Activated T-cell treated with anti-CD3 and anti-CD28 coated beads for 24 hours (primary cell): Measurements from ENCODE around the gene SMURF2.
"Not testable (repeated sequence)": the region's sequence is repeated elsewhere in the genome, so short reads cannot be mapped to it uniquely, and the experiment has no call there.

ENCODE experiments used
- DNase-seq: peaks from one replicate; pipeline ENCODE4 v3.0.0-alpha.2; 2020; ENCODE audit warnings: low read depth

SMURF2 gene

DNA sequence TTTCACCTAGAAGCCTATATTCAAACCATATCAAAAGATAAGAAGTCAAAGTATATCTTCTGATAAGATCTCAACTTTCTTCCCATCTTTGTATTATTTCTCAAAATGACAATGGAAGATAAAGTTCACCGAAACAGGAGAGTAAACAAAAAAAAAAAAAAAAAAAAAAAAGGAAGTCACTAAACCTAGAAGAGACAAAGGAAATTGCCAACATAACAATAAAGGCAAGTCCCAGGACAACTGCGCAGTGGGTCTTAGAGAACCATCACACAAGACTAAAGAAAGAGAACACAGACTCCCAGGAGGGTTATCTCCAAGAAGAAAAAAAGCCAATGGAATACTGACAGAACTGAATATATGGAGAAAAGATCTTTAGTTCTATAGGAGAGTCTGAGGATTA, 65.7 kb downstream of the SMURF2 start:
- DNase-seq, result no peak

DNA sequence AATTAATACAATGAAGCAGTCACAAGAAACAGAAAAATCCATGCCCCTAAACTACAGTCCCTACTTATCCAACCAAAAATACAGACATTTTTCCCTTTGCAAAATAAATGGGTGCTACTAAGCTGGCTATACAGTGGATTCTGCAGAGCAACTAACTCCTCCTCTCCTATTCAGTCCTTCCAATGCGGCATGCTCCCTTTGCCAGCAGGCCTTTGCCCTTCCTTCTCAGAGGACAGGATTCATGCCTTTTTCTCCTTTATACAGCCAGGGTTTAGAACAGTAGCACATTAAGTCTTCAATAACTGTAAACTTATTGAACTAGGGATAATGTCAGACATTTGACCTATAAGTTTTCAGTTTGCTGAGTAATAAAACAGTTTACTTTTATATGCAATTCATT, 70.2 kb downstream of the SMURF2 start:
- no peak for DNase-seq

DNA sequence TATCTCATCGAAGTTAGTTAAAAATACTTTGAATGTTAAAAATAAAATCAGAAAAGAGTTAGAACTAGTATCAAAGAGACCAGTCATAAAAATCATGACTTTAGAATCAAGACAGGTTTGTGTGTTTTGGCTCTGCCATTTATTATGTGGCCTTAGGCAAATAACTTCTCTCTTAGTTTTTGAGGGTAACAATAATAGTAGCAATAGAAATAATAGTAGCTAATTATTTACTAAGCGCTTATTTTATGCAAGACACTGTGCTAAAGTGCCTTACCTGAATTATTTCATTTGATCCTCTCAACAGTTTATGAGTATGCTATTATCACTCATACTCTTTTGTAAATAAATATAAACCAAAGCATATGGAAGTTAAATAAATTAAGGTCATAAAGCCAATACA, 77.0 kb downstream of the SMURF2 start:
- no peak for DNase-seq

DNA sequence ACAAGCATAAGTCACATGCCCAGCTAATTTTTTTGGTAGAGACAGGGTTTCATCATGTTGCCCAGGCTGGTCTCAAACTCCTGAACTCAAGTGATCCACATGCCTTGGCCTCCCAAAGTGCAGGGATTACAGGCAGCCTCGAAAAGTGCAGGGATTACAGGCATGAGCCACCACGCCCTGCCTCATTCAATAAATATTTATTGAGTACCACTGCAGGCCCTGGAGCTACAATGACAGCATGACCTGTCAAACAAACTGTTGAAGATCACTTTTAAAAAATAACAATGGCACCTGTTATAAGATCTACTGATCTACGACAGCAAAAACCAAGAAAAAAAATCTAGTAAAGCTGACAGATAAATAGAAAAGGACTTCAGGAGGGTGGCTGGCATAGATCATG, 79.1 kb downstream of the SMURF2 start:
- no peak for DNase-seq

DNA sequence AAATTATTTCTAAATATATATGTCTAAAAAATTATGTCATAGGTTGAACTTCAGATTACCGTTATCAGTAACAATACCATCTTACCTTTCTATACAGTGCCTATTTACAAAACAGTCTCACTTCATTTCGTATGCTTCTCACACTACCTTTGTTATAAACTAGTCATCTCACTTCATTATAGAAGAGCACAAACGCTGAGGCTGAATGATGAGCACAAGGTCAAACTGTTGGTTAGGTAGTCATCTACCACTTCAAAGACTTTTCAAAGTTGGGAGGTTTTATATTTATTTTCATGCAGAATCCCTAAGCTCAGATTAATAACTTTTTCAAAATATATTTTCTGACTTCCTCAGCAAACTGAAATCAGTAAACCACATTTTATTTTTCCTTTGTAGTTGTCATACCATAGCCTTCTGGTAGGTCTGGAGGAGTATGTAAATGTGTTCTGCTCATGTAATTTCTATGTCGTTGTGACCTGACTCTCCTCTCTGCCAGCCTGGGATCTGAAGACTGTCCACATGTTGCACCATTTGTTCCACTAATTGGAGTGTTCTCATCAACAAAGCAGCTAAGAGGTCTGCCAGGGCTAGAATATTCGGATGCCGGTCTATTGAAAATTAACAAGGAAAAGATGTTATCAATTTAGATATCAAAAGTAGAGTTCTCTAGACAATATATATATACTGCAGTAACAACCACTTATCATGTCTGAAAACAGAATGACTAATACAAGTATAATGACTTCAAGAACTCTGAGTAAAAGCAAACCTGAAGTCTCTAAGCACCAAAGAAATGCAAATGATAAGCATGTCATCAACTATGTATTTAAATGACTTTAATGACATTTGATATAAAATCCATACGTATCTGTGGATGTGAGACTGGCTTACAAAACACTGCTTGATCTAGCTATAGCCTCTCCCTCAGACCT, 81.5 kb downstream of the SMURF2 start:
- DNase-seq, result no peak

DNA sequence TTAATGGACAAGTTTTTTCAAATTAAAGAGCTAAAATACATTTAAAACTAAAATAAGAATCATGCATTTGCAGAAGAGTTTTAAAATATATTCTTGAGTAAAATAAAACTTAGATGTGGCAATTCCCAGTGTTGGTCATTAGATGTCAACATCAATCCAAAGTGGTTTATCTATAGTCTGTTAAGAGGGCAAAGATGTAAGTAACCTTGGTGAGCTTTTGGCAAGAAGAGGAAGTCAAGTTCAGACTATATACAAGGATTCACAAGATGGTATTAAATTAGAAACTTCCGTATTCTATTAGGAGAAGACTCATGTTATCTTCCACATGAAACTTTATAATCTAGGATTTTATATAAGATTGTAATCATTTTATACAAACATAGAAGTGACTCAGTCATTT, 82.2 kb downstream of the SMURF2 start:
- DNase-seq, result no peak

DNA sequence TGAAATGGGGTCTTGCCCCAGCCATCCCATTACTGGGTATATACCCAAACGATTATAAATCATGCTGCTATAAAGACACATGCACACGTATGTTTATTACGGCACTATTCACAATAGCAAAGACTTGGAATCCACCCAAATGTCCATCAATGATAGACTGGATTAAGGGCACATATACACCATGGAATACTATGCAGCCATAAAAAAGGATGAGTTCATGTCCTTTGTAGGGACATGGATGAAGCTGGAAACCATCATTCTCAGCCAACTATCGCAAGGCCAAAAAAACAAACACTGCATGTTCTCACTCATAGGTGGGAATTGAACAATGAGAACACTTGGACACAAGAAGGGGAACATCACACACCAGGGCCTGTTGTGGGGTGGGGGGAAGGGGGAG, 85.1 kb downstream of the SMURF2 start:
- DNase-seq, result not testable (repeated sequence)

DNA sequence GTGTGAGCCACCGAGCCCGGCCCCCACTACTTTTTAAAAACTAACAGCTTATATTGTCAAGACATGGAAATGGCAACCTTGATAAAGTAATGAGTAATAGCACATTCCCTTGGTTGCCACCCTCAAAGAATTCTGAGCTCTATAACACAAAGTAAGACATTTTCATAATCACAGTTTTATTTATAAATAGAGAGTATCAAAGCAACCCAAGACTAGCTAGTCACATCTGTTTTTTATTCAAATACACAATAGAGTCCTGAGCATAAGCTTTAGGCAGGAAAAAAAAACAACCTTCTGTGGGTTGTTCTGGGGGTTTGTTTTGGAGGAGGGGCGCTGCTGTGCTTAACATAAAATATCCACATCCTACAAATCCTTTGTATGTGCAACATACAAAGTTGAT, 86.7 kb downstream of the SMURF2 start:
- no peak for DNase-seq

DNA sequence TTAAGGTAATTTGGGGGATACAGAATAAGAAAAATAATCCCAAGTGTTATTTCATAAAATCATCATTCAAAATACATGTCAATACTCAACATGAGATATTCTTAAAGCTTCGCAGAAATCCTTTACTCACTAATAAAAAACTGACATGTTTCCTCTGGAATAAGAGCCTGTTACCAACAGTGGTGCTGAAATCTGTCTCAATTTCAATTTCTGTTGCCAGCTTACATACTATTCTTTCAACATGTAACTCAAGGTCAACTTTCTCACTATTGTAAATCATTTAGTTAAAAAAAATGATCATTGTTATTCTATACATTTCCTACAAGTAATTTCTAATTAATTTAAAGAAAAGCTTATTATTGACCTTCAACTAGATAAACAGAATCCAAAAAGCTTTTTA, 87.5 kb downstream of the SMURF2 start:
- no peak for DNase-seq

DNA sequence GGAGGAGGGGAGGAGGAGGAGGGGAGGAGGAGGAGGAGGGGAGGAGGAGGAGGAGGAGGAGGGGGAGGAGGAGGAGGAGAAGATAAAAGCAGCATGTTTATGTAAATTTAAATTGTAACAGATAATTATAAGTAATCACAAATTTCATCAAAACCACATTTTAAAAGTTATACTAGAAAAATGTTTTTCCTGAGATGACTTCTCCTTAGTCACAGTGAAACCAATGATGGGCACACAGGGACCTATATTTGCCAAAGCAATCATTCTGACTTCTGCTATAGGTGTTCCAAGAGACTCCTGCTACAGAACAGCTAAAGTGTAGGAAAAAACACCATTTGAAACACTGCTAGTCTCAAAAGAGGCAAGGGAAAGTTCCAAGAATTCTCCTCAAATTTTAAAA, 88.9 kb downstream of the SMURF2 start:
- DNase-seq, result no peak

DNA sequence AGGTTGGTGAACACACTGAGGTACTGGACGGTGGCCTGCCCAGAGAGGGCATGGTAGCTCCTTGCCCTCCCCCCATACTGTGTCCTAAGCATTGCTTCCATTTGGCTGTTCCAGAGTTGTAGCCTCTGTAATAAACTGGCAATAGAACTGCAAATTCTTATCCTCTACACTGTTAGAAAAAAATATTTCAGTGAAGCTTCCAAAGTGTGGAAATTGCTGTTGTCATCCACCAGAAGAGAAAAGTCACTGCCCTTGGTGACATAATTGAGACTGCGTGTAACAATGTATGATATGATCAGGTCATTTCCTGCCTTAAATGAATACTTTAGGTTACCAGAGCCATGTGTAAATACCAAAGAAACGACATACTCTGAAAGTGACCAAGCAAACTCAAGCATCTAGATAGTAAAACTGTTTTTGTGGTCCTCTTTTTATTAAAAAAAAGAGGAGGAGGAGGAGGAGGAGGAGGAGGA, 89.4 kb downstream of the SMURF2 start:
- no peak for DNase-seq

DNA sequence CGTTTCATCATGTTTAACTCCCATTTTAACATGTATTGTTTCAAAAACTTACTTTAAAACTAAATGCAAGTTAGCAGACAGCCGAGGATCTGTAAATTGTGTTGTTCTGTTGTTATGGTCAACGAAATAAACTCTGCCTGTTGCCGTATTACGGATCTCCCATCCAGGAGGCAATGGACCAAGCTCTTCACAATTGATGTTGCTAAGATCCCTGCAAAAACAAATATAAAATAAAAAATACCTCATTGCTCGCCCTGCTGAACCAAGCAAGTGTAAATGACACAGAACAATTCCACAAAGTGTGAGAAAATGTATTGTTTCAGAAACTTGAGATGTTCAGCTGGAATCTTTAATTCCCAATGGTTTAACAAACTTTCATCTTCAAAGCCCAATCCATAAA, 90.4 kb downstream of the SMURF2 start:
- DNase-seq, result no peak

DNA sequence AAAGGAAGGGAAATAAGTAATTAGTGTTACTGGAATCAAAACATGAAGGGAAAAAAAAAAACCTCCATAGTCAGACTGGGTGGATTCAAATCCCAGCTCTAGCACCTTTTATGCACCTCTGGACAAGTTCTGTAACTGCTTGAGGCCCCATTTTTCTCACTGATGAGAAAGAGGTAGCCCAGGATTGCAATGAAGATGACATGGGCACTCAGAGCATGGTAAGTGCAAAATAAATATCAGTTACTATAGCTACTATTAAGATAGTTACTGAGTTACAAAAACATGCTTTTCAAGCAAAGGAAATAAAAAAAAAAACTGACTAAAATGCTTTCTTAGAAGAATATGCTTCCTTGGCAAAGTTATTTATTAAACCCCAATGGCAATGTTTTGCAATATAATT, 96.5 kb downstream of the SMURF2 start:
- DNase-seq, result no peak

DNA sequence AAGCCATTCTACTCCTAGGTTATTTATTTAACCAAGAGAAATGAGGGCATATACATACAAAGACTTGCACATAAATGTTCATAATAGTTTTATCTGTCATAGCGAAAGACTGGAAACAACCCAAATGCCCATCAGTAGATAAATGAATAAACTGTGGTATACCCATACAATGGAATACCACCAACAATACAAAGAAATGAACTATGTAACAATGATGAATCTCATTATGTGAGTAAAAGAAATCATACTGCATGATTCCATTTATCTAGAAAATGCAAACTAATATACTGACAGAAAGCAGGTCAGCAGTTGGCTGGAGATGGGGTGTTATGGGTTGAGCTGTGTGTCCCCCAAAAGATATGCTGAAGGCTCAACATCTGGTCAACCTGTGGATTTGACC, 98.0 kb downstream of the SMURF2 start:
- DNase-seq, result no peak

DNA sequence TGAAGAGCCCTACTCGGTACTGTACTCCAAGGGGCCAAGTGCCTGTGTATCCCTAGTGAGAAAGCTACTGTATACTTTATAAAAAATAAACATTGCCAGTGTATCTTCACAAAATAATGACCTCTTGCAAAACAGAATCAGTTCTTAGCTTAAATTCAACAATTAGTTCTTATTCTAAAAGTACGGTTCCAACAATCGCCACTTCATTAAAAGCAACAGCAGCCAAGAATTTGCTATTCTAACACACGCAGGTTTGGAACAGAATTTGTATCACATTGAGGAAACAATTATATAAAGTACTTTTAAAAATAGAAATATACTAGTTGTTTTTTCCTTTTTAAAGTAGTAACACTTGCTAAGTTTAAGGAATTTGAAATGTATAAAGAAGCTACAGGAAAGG, 106.8 kb downstream of the SMURF2 start:
- DNase-seq, result no peak

DNA sequence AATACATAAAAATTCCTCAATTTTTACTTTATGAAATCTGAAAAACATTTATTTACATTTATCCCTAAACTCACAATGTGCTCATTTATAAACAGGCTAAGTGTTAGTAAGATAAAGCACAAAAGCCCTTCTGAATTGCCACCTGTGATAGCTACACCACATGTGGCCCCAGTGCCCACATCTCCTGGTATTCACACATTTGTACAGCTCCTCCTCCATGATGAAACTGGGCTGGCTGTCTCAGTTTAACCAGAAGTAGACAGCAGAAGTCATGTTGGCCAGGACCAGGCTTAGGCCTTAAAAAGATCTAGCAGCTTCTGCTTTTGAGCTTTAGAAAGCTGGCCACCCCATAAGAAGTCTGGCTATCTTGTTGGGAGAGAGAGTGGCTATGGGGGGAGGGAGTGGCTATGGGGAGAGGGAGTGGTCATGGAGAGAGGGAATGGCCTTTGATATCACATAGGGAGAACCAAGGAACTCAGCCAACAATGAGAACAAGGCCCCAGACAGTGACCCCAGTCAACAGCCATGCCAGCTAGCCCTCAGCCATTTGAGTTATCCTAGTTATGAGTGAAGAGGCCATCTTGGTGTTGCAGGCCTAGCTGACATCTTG, 108.0 kb downstream of the SMURF2 start:
- DNase-seq, result no peak

DNA sequence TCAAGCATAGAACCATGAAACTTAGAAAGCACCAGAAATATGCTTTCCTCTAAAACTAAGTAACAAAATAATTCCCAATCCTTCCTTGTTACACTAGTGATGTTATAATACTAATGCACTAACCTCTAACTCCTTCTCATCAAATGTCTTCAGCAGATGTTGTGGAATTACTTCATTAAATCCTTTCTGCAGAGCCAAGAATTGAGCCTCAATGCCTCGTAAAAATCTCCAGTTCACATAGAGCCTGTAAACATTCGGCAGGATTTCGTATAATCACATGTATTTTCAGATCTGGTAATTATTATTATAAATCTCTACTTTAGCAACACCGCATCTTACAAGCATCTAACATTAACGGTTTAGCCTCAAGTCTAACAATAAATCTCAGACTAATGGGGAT, 110.6 kb downstream of the SMURF2 start:
- no peak for DNase-seq

DNA sequence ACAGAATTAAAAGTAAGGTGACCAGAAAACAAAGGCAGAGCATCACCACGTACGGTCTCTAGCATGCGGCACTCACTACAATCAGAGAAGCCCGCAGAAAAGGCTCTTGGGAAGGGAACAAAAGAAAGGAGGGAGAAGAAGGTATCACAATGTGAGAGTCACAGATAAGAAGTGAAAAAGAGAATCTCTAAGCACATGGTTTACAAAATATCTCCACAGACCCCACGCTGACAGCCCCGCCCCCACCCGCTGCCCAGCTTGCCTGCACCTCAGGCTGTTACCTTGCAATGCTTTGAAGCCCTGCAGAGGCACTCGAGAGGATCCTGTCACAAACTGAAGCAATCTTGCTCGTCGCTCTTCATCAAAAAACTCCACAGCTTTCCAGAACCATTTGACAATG, 114.8 kb downstream of the SMURF2 start:
- DNase-seq, result no peak

DNA sequence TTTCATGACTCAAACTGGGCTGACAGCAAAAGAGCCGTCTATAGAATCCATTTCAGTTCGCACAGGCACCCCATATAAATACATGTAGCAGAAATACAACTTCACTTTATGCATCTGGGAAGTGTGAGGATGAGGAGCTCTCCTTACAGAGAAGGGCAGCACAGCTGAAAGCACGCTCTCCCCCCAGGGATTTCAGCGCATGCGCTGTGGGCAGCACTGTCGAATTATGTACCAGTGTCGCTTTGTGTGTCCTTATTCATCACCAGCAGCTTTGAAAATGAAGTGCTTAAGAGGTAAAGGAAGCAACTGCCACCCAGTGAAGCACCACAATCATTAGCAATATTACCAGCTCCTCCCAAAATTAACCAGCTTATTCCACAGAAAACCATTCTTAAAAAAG, 115.4 kb downstream of the SMURF2 start:
- DNase-seq, result no peak

DNA sequence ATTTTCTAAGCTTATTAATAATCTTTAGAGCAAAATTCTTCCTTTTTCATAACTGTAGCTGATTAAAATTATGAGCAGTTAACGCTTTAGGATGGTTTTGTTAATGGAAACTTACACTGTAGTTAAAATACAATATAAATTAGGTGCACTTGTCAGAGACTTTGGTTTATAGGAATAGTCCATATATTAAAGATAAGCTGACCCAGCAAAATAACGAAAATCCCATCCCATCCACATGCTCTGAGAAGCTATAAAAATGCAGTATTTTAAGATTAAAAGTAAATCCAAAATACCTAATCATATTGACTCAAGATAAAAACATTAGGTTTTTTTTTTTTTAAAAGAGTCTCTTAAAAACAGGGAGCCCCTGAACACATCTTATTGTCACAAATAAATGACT, 117.4 kb downstream of the SMURF2 start:
- no peak for DNase-seq

DNA sequence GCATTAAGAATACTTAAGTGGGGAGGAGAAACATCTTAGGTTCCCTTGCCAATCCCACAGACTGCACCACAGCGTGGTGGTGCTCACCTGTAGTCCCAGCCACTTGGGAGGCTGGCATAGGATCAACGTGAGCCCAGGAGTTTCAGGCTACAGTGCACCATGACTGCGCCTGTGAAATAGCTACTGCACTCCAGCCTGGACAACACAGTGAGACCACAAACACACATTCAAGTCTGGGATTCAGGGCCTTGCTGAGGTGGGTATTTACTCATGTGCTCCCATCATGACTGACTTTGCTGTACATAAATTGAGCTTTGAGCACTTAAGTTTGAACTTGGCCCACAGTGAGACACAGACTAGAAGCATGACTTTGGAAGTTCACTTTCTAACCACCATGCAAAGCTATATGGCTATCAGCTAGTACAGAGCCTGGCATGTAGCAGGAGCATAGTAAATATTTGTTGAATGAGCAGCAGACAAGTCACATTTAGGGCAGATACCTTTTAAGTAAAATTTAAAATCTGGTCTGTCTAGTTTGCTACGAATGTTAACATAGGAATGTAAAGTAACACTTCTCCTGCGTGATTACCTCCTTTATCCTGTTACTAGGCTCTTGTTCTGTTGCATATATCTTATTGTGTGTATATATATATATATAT, 121.9 kb downstream of the SMURF2 start:
- DNase-seq, result no peak

DNA sequence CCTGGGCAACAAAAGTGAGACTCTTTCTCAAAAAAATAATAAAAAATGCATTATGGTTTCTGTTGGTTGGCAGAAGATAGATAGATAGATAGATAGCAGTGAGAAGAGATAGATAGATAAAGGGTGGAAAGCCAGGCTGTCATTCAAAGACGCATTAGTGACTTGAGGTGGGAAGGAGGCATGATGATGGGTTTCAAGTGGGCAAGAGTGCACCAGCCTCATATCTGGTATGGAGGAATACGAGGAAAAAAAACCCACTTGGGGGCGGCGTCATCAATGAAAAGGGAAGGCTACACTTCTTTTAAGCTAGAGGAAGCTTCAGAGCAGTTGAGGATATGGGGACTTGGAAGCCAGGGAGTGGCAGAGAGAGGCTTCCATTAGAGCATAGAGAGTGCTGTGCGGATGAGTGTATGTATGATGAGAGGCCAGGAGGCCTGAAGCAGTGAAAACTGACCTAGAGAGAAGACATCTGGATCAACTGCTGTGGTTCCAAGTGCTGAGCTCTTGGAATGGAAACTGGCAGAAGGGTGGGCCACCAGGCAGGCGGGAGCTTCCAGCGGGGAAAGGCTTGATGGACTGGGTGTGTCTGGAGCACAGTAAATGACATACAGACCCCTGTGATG, 123.5 kb downstream of the SMURF2 start:
- DNase-seq, result no peak

DNA sequence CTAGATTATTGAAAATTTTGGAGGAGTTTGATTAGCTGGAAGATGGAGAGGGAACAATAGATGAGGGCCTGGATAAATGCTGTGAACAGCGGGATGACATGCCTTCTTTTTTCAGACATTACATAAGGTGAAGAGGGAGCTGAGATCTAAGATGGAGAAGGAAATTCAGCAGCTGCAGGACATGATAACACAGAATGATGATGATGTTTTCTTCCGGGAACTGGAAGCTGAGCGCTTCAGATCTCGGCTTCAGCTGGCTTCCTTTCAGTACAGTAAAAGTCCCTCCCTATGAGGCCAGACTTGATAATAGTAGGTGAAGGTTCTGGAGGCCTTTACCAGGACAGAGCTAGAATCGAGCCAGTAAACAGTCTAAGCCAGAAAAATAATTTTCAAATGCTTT, 124.6 kb downstream of the SMURF2 start:
- DNase-seq, result no peak
